Stomach (tissue), 9 donors: ENCODE data around the gene UGT1A1. TPM values are rescaled to one million over a fixed set of nuclear protein-coding genes. Genes with fewer than 3 reads are reported as not detected.
A peak's percentile ranks its signal among the peaks of the same experiment; 100 is the strongest.

Experiments used
- DNase-seq, 2 donors: peaks; one replicate each; pipeline versions ENCODE4 v3.0.0 to v3.0.0-alpha.2; 2013 to 2019
- H3K27ac ChIP-seq, 5 donors: fragments of 200-600 bp in 4 of 5; sonication (generic) in 4 of 5; one replicate each; pipeline ENCODE4 v1.5.1; 2013 to 2019; ENCODE audit warnings: mild to moderate bottlenecking in 1 of 5, moderate library complexity in 1 of 5
- H3K27me3 ChIP-seq, 3 donors: fragments of 200-600 bp; sonication (generic); one replicate each; pipeline ENCODE4 v1.5.1; 2017 to 2019; ENCODE audit warnings: mixed run types in 1 of 3
- H3K36me3 ChIP-seq, 4 donors: fragments of 200-600 bp; sonication (generic); 1 replicate in 3 of 4; 2 replicates in 1 of 4; pipeline ENCODE4 v1.5.1; 2016 to 2019
- H3K4me1 ChIP-seq, 4 donors: fragments of 200-600 bp; sonication (generic); one replicate each; pipeline ENCODE4 v1.5.1; 2016 to 2019
- H3K4me3 ChIP-seq, 4 donors: fragments of 200-600 bp; sonication (generic) in 3 of 4; one replicate each; pipeline ENCODE4 v1.5.1; 2016 to 2019; ENCODE audit warnings: mild to moderate bottlenecking in 1 of 4
- H3K9me3 ChIP-seq, 4 donors: fragments of 200-600 bp; sonication (generic); one replicate each; pipeline ENCODE4 v1.5.1; 2016 to 2019
- EP300 ChIP-seq: sonication (generic); formaldehyde crosslinking; IDR thresholded peaks from one replicate; pipeline ENCODE4 v1.6.1; 2017; ENCODE audit warnings: antibody characterized with exemption
- POLR2A ChIP-seq, 4 donors: fragments of 450-650 bp; IDR thresholded peaks; one replicate each; pipeline ENCODE4 v1.6.1; 2016; ENCODE audit warnings: antibody characterized with exemption in 4 of 4, control low read depth in 2 of 4, mild to moderate bottlenecking in 1 of 4, moderate library complexity in 1 of 4
- POLR2AphosphoS5 ChIP-seq, 3 donors: sonication (generic); formaldehyde crosslinking; IDR thresholded peaks; one replicate each; pipeline ENCODE4 v1.6.1; 2016; ENCODE audit warnings: antibody characterized with exemption in 3 of 3
- WGBS, 5 donors: extraction: QIAGEN DNeasy Blood & Tissue Kit in 3 of 5; methylation state at CpG; one replicate each; pipeline versions ENCODE4 v1.1.5 to v1.1.7; 2013 to 2018; 5-methylcytosine and 5-hydroxymethylcytosine counted together
- intact Hi-C: fragments of 100-400 bp; cut with DNase I; formaldehyde crosslinking; loops from one replicate; pipeline ENCODE4 v1.15.1; 2023; ENCODE audit warnings: low total_unique reads
- polyA plus RNA-seq, 3 donors: library from polyadenylated mRNA; stranded (reverse); fragments of 200-250 nt; gene quantifications; one replicate each; pipeline ENCODE4 v1.2.3, GENCODE V29; 2013
- total RNA-seq, 5 donors: library from RNA; depleted of rRNA; stranded (reverse); fragments of >200 nt; gene quantifications; one replicate each; pipeline versions ENCODE4 v1.1.0 to v1.2.3, GENCODE V29; 2014 to 2016
- TF ChIP-seq, protein P1 (sequence below), 7 experiments: fragments of 450-650 bp in 4 of 7; fragments of 200-600 bp in 3 of 7; sonication (generic) in 3 of 7; IDR thresholded peaks; one replicate each; pipeline ENCODE4 v1.5.1; 2016 to 2019; ENCODE audit warnings: antibody characterized with exemption in 7 of 7, control low read depth in 2 of 7, mild to moderate bottlenecking in 1 of 7
- donor health status: healthy with polysubstance abuse.
- donor health status: Bipolar disorder and iron deficiency.
- donor health status: healthy.

UGT1A1 gene
- total and polyA plus RNA-seq, 8 donors: 0.43 to 73.0 (median 0.89) TPM; not detected in 3

DNA sequence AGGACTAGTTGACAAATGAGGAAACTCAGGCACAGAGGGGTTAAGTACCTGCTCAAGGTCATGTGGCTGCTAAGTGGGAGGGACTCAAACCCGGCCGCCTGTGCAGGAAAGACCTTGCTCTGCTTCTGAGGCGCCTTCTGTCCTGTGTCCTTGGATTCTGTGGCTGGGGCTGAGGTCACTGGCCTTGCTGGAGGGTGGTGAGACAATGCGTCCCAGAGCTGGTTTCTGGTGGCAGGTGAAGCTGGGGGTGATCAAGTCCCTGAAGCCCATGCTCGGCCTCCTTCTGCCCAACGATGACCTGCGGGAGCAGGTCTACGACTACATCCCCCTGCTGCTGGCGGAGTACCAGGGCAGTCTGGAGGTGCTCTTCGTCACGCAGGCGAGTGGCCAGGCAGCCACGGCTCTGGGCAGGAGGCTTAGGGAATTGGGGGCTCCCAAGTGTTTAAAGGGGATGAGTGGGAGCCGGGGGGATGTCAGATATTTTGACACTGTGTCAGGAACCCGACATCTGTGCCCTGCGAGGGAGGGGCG lies 34.1 kb downstream of the UGT1A1 start:
- H3K9me3 ChIP-seq: no peaks in the 10 kb centered on the region
- H3K27ac ChIP-seq: no peak overlapping the region
- H3K36me3 ChIP-seq: no peaks in the 10 kb centered on the region
- H3K27me3 ChIP-seq: peaks cover 0 to 2% (median 0%) of the 10 kb centered on the region in 3 donors
- intact Hi-C loops: no loop called here
- H3K4me1 ChIP-seq: no peaks in the 10 kb centered on the region
- H3K4me3 ChIP-seq: no peak overlapping the region
- peak; percentile 18 to 24 for DNase-seq
- 72 to 79% (median 76%) methylated on average over 17 of the region's 17 CpGs for WGBS, 5 donors
- TF ChIP-seq EP300 (no peak), POLR2A (IDR thresholded peaks at IDR 0.05) (no peak)
- TF ChIP-seq, protein P1, sequence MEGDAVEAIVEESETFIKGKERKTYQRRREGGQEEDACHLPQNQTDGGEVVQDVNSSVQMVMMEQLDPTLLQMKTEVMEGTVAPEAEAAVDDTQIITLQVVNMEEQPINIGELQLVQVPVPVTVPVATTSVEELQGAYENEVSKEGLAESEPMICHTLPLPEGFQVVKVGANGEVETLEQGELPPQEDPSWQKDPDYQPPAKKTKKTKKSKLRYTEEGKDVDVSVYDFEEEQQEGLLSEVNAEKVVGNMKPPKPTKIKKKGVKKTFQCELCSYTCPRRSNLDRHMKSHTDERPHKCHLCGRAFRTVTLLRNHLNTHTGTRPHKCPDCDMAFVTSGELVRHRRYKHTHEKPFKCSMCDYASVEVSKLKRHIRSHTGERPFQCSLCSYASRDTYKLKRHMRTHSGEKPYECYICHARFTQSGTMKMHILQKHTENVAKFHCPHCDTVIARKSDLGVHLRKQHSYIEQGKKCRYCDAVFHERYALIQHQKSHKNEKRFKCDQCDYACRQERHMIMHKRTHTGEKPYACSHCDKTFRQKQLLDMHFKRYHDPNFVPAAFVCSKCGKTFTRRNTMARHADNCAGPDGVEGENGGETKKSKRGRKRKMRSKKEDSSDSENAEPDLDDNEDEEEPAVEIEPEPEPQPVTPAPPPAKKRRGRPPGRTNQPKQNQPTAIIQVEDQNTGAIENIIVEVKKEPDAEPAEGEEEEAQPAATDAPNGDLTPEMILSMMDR (IDR thresholded peaks at IDR 0.05): no peak

DNA sequence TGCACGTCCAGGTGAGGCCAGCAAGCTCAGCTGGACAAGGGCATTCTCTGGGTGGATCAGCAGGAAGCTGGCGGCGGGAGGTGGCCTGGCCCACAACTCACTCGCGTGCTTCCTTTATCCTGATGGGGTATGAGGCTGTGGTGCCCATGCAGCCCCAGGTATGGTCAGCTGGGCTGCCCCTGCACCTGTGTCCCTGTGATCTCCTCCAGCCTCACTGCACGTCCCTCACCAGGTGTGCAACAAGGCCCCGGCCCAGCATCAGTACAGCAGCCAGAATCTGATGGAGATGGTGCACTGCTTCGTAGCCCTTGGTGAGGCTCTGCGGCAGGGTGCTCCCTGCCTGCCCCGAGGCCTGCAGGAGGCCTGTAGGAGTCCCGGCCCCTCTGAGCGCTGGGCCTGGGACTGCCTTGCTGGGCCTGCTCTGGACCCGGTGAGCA lies 35.7 kb downstream of the UGT1A1 start:
- Histone ChIP-seq H3K27me3 (peaks cover 0 to 5% (median 0%) of the 10 kb centered on the region in 3 donors), H3K36me3 (no peaks in the 10 kb centered on the region), H3K27ac (no peak overlapping the region), H3K4me1 (no peaks in the 10 kb centered on the region), H3K9me3 (no peaks in the 10 kb centered on the region), H3K4me3 (no peak overlapping the region)
- intact Hi-C loops: no loop called here
- TF ChIP-seq POLR2A (IDR thresholded peaks at IDR 0.05) (no peak), EP300 (no peak), POLR2AphosphoS5 (IDR thresholded peaks at IDR 0.05) (no peak)
- TF ChIP-seq, protein P1 (IDR thresholded peaks at IDR 0.05): no peak
- peak in 1 of 2 donors; percentile 25 for DNase-seq
- WGBS, 5 donors: 90 to 96% (median 93%) methylated on average over 8 to 13 of the region's 13 CpGs

DNA sequence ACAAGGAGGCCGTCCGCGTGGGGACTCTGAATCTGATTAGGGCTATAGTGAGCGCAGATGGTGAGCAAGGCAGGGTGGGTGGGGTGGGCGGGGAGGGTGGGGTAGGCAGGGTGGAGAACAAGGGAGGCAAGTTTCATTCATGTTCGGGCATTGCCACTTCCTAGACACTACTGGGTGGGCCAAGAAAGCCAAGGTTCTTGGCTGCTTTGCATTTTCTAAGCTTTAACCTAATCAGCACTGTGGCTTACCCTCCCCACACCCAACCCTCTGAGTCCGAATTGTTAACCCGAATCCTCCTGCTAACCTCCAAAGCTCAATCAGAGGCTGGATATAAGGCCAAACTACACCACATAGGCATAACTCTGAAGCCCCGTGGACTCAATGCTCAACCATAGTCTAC lies 36.2 kb downstream of the UGT1A1 start:
- Histone ChIP-seq H3K9me3 (no peaks in the 10 kb centered on the region), H3K27me3 (peaks cover 0 to 5% (median 0%) of the 10 kb centered on the region in 3 donors), H3K36me3 (no peaks in the 10 kb centered on the region), H3K27ac (no peak overlapping the region), H3K4me3 (no peak overlapping the region), H3K4me1 (no peaks in the 10 kb centered on the region)
- TF ChIP-seq, protein P1 (IDR thresholded peaks at IDR 0.05): no peak
- TF ChIP-seq POLR2AphosphoS5 (IDR thresholded peaks at IDR 0.05): no peak
- TF ChIP-seq EP300: no peak
- TF ChIP-seq POLR2A (IDR thresholded peaks at IDR 0.05): no peak
- intact Hi-C loops: no loop called here
- 74 to 90% (median 84%) methylated on average over 9 of the region's 9 CpGs for WGBS, 5 donors
- no peak for DNase-seq

DNA sequence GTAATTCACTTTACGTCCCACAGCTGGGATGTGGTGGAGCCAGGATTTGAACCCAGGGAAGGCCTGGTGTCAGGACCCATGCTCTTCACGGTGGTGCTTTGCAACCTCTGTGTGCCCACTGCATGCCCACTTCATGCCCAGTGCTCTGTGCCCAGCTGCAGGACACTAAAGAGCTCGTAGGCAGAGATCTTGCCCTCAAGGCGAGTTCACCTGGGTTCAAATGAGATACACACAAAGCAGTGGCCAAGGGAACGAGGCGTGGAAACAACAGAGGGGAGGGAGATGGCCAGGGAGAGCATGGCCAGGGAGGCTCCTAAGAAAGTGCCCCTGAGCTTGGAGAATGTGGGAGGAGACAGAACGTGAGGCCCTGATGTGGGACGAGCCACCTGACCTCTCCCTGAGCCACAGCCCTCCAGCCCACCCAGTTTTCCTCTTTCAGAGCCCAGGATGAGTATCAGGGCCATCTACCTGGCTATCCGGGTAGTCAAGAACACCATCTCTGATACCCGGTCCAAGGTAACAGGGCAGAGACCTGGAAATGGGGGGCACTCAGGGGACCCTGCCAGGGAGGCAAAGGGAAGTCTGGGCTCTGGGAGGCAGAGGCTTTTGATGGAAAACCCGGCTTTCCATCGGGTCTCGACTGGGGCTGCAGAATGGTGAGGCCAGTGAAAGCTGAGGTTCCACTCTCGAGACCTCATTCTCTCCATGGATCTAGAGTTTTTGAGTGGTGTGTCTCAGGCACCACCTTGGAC lies 38.4 kb downstream of the UGT1A1 start:
- 72 to 85% (median 82%) methylated on average over 13 to 14 of the region's 14 CpGs for WGBS, 5 donors
- Histone ChIP-seq H3K9me3 (no peaks in the 10 kb centered on the region), H3K4me1 (no peaks in the 10 kb centered on the region), H3K4me3 (no peak overlapping the region), H3K27ac (no peak overlapping the region), H3K27me3 (peaks cover 0 to 5% (median 0%) of the 10 kb centered on the region in 3 donors), H3K36me3 (no peaks in the 10 kb centered on the region)
- intact Hi-C loops: no loop called here
- TF ChIP-seq EP300 (no peak), POLR2A (IDR thresholded peaks at IDR 0.05) (no peak), POLR2AphosphoS5 (IDR thresholded peaks at IDR 0.05) (no peak)
- TF ChIP-seq, protein P1 (IDR thresholded peaks at IDR 0.05): no peak
- DNase-seq: peak in 1 of 2 donors; percentile 17
